CD4-positive, alpha-beta memory T cell (primary cell): ENCODE results near the gene SLC8A2. TPM values are rescaled to one million over a fixed set of nuclear protein-coding genes. Genes with fewer than 3 reads are reported as not detected.
A peak's percentile ranks its signal among the peaks of the same experiment; 100 is the strongest.

Source experiments
- CTCF ChIA-PET: fragments of 350-600 bp; sonication (Branson Sonifier 250); formaldehyde crosslinking; loops from one replicate; lab custom pipeline; 2021; ENCODE audit warnings: inconsistent platforms; ENCODE audit not compliant: partially characterized antibody; lab: Charles Lee
- POLR2A ChIA-PET: fragments of 350-600 bp; sonication (Branson Sonifier 250); formaldehyde crosslinking; loops from one replicate; lab custom pipeline; 2021; ENCODE audit not compliant: partially characterized antibody; lab: Charles Lee
- DNase-seq, 5 donors: peaks; one replicate each; pipeline versions ENCODE4 v3.0.0 to v3.0.0-alpha.2; 2020 to 2022; ENCODE audit warnings: mixed read lengths in 1 of 5
- H3K27ac ChIP-seq: one replicate; pipeline ENCODE4 v1.7.0; 2013; ENCODE audit warnings: low read depth, low read length
- H3K27me3 ChIP-seq: 2 replicates; pipeline ENCODE4 v1.7.0; 2013; ENCODE audit warnings: mild to moderate bottlenecking, low read length, moderate library complexity; ENCODE audit not compliant: insufficient read depth
- H3K36me3 ChIP-seq: 2 replicates; pipeline ENCODE4 v1.7.0; 2013; ENCODE audit warnings: mild to moderate bottlenecking, low read length, moderate library complexity; ENCODE audit not compliant: insufficient read depth
- H3K4me1 ChIP-seq: 2 replicates; pipeline ENCODE4 v1.7.0; 2013; ENCODE audit warnings: mild to moderate bottlenecking, low read length, moderate library complexity; ENCODE audit not compliant: insufficient read depth
- H3K4me3 ChIP-seq, 2 donors: one replicate each; pipeline ENCODE4 v1.7.0; 2013; ENCODE audit warnings: low read length in 2 of 2, mild to moderate bottlenecking in 1 of 2
- H3K9me3 ChIP-seq, 2 donors: one replicate each; pipeline ENCODE4 v1.7.0; 2013; ENCODE audit warnings: low read length in 2 of 2, control low read depth in 1 of 2; ENCODE audit not compliant: control insufficient read depth in 1 of 2
- H3K27ac Mint-ChIP-seq, 7 donors: one replicate each; pipeline ENCODE4 v1.8.0; 2020 to 2021; ENCODE audit warnings: mixed read lengths in 7 of 7, mild to moderate bottlenecking in 6 of 7, inconsistent platforms in 3 of 7, moderate library complexity in 3 of 7
- H3K27me3 Mint-ChIP-seq, 2 donors: one replicate each; pipeline ENCODE4 v1.8.0; 2020 to 2021; ENCODE audit warnings: mixed read lengths in 2 of 2
- H3K36me3 Mint-ChIP-seq, 2 donors: one replicate each; pipeline ENCODE4 v1.8.0; 2020 to 2021; ENCODE audit warnings: mixed read lengths in 2 of 2, inconsistent platforms in 1 of 2, mild to moderate bottlenecking in 1 of 2
- H3K4me1 Mint-ChIP-seq, 4 donors: one replicate each; pipeline ENCODE4 v1.8.0; 2020 to 2021; ENCODE audit warnings: mixed read lengths in 4 of 4, mild to moderate bottlenecking in 1 of 4
- H3K4me3 Mint-ChIP-seq, 8 donors: one replicate each; pipeline ENCODE4 v1.8.0; 2020 to 2021; ENCODE audit warnings: mixed read lengths in 8 of 8, mild to moderate bottlenecking in 7 of 8, moderate library complexity in 6 of 8, inconsistent platforms in 3 of 8
- H3K9me3 Mint-ChIP-seq, 8 donors: one replicate each; pipeline ENCODE4 v1.8.0; 2020 to 2021; ENCODE audit warnings: mixed read lengths in 8 of 8, mild to moderate bottlenecking in 5 of 8, inconsistent platforms in 3 of 8, moderate library complexity in 1 of 8
- intact Hi-C: fragments of 100-400 bp; cut with micrococcal nuclease; formaldehyde crosslinking; loops from one replicate; pipeline ENCODE4 v1.15.1; 2023
- polyA plus RNA-seq, 2 donors: library from polyadenylated mRNA; unstranded; fragments of 300-500 nt; fragmentation: Illumina TruSeq; gene quantifications; one replicate each; pipeline ENCODE4 v1.2.3, GENCODE V29; 2021
- total RNA-seq, 2 experiments: library from RNA; stranded (reverse); gene quantifications; one replicate each; pipeline ENCODE4 v1.2.3, GENCODE V29; 2021

The SLC8A2 gene
- total and polyA plus RNA-seq, 4 experiments from 2014 or later: not detected

DNA sequence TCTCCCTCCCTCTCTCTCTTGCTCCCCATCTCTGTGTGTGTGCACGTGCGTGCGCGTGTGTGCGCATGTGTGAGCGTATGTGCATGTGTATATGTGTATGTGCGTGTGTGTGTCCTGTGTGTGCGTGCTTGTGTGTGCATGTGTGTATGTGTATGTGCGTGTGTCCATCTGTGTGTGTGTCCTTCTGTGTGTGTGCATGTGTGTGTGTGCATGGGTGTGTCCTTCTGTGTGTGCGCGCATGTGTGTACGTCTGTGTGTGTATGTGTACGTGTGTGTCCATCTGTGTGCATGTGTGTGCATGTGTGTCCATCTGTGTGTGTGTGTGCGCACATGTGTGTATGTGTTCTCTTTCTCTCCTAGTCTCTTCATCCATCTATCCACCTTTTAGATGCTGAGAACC lies 12.2 kb downstream of the SLC8A2 start:
- H3K4me3 Mint-ChIP-seq: no peak overlapping the region
- Histone ChIP-seq H3K36me3 (no peaks in the 10 kb centered on the region), H3K4me1 (no peaks in the 10 kb centered on the region), H3K9me3 (no peaks in the 10 kb centered on the region), H3K27me3 (peaks cover 17% of the 10 kb centered on the region), H3K4me3 (no peak overlapping the region), H3K27ac (no peak overlapping the region)
- no peak overlapping the region for H3K27ac Mint-ChIP-seq
- H3K4me1 Mint-ChIP-seq: peaks cover 0 to 6% (median 0%) of the 10 kb centered on the region in 4 donors
- POLR2A ChIA-PET: no interaction called here
- no peaks in the 10 kb centered on the region for H3K36me3 Mint-ChIP-seq
- peaks cover 22 to 33% of the 10 kb centered on the region in 2 donors for H3K27me3 Mint-ChIP-seq
- CTCF ChIA-PET: no interaction called here
- intact Hi-C loops: no loop called here
- H3K9me3 Mint-ChIP-seq: peaks cover 3 to 13% (median 5%) of the 10 kb centered on the region in 8 donors
- no peak for DNase-seq

DNA sequence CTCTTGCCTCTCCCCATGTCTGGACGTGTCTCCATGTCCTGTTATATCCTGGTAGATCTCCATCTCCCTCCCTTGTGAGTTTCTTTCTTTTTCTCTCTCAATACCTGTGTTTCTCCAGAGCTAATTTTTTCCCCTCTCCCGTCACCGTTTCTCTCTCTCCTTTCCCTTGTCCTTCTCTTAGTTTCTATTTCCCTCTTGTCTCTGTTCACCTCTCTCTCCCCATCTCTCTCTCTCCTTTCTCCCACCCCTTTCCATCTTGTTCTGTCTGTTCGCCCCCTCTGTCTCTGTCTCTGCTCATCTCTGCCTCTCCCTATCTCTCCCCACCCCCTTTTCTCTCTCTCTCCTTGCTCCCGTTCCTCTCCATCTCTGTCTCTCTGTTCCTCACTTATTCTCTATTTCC lies 13.0 kb downstream of the SLC8A2 start:
- Histone ChIP-seq H3K27ac (no peak overlapping the region), H3K4me3 (no peak overlapping the region), H3K4me1 (no peaks in the 10 kb centered on the region), H3K27me3 (peaks cover 17% of the 10 kb centered on the region), H3K36me3 (no peaks in the 10 kb centered on the region), H3K9me3 (no peaks in the 10 kb centered on the region)
- H3K27ac Mint-ChIP-seq: no peak overlapping the region
- peaks cover 0 to 6% (median 0%) of the 10 kb centered on the region in 4 donors for H3K4me1 Mint-ChIP-seq
- DNase-seq: no peak
- ChIA-PET POLR2A (no interaction called here), CTCF (no interaction called here)
- no peak overlapping the region for H3K4me3 Mint-ChIP-seq
- no peaks in the 10 kb centered on the region for H3K36me3 Mint-ChIP-seq
- peaks cover 3 to 13% (median 5%) of the 10 kb centered on the region in 8 donors for H3K9me3 Mint-ChIP-seq
- H3K27me3 Mint-ChIP-seq: peaks cover 21 to 37% of the 10 kb centered on the region in 2 donors
- intact Hi-C loops: no loop called here

DNA sequence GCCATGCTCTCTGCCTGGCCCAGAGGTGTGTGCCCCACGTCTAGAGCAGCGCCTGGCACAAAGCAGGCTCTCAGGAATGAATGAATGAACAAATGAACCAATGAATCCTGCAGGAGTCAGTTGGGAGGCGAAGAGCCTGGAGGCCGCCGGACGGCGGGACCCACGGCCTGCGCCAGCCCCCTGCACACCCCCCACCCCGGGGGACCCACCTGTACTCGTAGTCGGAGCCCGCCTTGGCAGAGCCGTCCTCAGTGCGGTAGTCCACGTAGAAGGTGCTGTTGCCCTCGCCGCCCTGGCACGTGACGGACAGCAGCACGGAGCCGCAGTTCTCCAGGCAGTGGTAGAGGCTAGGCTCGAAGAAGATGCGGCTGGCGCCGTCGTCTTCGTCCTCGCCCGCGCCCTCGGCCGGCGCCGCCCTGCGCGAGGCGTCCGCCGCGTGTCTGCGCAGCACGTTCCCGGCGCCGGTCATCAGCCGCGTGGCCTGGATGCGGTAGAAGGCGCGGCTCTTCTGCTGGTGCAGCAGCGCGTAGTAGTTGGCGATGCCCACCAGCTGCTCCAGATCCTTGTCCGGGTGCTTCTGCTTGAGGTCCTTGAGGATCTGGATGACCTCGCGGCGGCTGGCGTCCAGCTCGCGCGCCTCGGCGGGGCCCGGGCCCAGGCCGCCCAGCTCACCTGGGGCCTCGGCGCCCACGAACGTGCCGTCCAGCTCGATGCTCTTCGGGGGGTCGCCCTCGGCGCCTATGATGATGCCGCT lies 14.8 kb downstream of the SLC8A2 start:
- no peak overlapping the region for H3K27ac Mint-ChIP-seq
- ChIA-PET CTCF (no interaction called here), POLR2A (no interaction called here)
- H3K4me3 Mint-ChIP-seq: peak overlapping the region in 1 of 8 donors; percentile 21
- no peaks in the 10 kb centered on the region for H3K4me1 ChIP-seq
- intact Hi-C loops: no loop called here
- peaks cover 0 to 6% (median 0%) of the 10 kb centered on the region in 4 donors for H3K4me1 Mint-ChIP-seq
- peaks cover 19 to 33% of the 10 kb centered on the region in 2 donors for H3K27me3 Mint-ChIP-seq
- H3K27ac ChIP-seq: no peak overlapping the region
- no peaks in the 10 kb centered on the region for H3K9me3 ChIP-seq
- H3K9me3 Mint-ChIP-seq: peaks cover 3 to 13% (median 5%) of the 10 kb centered on the region in 8 donors
- H3K36me3 Mint-ChIP-seq: no peaks in the 10 kb centered on the region
- no peak overlapping the region for H3K4me3 ChIP-seq
- peaks cover 17% of the 10 kb centered on the region for H3K27me3 ChIP-seq
- no peaks in the 10 kb centered on the region for H3K36me3 ChIP-seq
- no peak for DNase-seq

DNA sequence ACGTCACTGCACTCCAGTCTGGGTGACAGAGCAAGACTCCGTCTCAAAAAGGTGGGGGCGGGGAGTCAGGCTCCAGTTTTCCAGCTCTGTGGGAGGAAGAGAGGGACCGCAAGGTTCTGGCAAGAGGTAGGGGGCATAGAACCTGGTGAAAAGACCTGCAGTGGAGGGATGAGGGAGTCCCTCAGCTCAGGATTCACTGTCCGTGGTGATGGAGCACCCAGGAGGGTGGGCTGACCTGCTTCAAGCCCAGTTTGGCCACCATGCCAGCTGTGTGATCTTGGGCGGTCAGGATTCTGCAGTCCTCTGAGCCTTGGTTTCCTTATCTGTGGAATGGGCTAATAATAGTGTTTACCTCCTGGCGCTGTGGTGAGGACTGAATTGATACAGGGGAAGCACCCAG lies 21.2 kb downstream of the SLC8A2 start:
- intact Hi-C loops: no loop called here
- no peaks in the 10 kb centered on the region for H3K36me3 ChIP-seq
- no peak overlapping the region for H3K4me3 ChIP-seq
- H3K27ac ChIP-seq: no peak overlapping the region
- H3K9me3 Mint-ChIP-seq: peaks cover under 1 to 7% (median 3%) of the 10 kb centered on the region in 8 donors
- no peaks in the 10 kb centered on the region for H3K36me3 Mint-ChIP-seq
- H3K9me3 ChIP-seq: no peaks in the 10 kb centered on the region
- H3K4me1 ChIP-seq: peaks cover 26% of the 10 kb centered on the region
- no peak overlapping the region for H3K27ac Mint-ChIP-seq
- H3K4me3 Mint-ChIP-seq: no peak overlapping the region
- CTCF ChIA-PET: interaction anchor here (1.2 to 1.4 kb wide), 2 partner anchors 14 to 254 kb away, joined by 3 to 5 read pairs; no protein-coding TSS in a partner anchor
- peaks cover 9% of the 10 kb centered on the region for H3K27me3 ChIP-seq
- POLR2A ChIA-PET: interaction anchor here (1.1 kb wide), 1 partner anchor 65 kb away, joined by 3 read pairs; the partner anchor contains the start of gene NAPA
- H3K27me3 Mint-ChIP-seq: peaks cover 15 to 57% of the 10 kb centered on the region in 2 donors
- H3K4me1 Mint-ChIP-seq: peaks cover 16 to 39% (median 21%) of the 10 kb centered on the region in 4 donors
- DNase-seq: no peak

DNA sequence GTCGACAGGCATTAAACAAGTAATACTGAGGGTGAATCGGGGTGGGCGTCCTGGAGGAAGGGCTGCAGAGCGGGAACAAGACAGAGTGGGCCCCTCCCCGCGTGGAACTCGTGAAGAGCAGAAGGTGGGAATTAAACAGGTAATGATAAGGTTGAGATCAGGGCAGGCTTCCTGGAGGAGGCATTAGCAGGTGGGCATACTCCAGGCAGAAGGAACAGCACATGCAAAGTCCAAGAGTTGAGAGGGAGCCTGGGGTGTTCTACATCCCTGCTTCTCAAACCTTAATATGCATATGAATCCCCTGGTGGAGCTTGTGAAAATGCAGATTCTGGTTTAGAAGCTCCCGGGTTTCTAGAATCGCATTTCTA lies 23.3 kb downstream of the SLC8A2 start:
- no peak for DNase-seq
- no peaks in the 10 kb centered on the region for H3K36me3 Mint-ChIP-seq
- intact Hi-C loops: no loop called here
- Histone ChIP-seq H3K4me1 (peaks cover 46% of the 10 kb centered on the region), H3K36me3 (no peaks in the 10 kb centered on the region), H3K9me3 (no peaks in the 10 kb centered on the region), H3K27me3 (peaks cover 18% of the 10 kb centered on the region), H3K27ac (no peak overlapping the region), H3K4me3 (no peak overlapping the region)
- peaks cover 0 to 6% (median 0%) of the 10 kb centered on the region in 8 donors for H3K9me3 Mint-ChIP-seq
- POLR2A ChIA-PET: interaction anchor here (0.9 kb wide), 1 partner anchor 36 kb away, joined by 3 read pairs; the partner anchor contains the start of gene KPTN
- H3K27me3 Mint-ChIP-seq: peaks cover 22 to 64% of the 10 kb centered on the region in 2 donors
- CTCF ChIA-PET: interaction anchor here (1.0 to 1.2 kb wide), 2 partner anchors 13 to 20 kb away, joined by 3 to 4 read pairs; no protein-coding TSS in a partner anchor
- H3K27ac Mint-ChIP-seq: peak overlapping the region in 3 of 7 donors; percentile 30 to 62 (median 37)
- H3K4me3 Mint-ChIP-seq: peak overlapping the region in 3 of 8 donors; percentile 10 to 67 (median 20)
- H3K4me1 Mint-ChIP-seq: peaks cover 31 to 61% (median 39%) of the 10 kb centered on the region in 4 donors

DNA sequence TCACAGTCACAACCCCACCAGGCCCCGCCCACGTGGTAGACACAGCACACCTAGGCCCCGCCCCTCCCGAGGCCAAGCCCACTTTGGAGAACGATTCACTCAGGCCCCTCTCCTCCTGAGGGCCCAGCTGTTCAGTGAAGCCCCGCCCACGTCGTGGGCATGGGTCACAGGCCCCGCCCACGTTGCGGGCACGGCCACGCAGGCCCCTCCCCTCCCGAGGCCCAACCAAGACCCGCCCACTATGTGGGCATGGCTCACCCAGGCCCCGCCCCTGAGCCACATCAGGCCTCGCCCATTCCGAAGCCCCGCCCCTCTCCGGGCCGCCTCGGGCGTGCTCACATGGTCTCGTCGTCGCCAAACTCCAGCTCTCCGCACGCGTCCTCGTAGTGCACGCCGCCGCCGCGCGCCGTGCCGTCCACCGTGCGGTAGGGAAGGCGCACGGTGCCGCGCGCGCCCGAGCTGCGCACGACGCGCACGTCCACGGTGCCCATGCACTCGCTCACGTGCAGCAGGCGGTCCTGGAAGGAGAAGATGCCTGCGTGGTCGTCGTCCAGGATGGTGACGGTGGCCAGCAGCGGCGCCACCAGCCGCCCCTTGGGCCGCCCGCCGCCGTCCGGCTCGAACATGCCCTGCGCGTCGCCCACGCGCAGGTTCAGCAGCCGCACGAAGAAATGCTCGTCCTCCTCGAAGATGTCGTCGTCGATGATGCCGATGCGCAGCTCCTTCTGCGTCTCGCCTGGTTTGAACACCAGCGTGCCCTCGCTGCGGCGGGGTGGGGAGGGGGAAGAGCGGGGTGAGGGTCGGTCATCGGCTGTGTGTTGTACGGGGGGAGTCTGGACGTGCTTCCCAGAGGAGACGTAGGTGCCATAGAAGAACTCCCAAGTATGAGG lies 24.0 kb downstream of the SLC8A2 start:
- peaks cover 49% of the 10 kb centered on the region for H3K4me1 ChIP-seq
- no peaks in the 10 kb centered on the region for H3K9me3 ChIP-seq
- intact Hi-C loops: no loop called here
- no peak overlapping the region for H3K4me3 ChIP-seq
- peaks cover 0 to 7% (median 0%) of the 10 kb centered on the region in 8 donors for H3K9me3 Mint-ChIP-seq
- no peak overlapping the region for H3K27ac ChIP-seq
- H3K4me1 Mint-ChIP-seq: peaks cover 36 to 67% (median 43%) of the 10 kb centered on the region in 4 donors
- peaks cover 28 to 68% of the 10 kb centered on the region in 2 donors for H3K27me3 Mint-ChIP-seq
- CTCF ChIA-PET: interaction anchor here (1.2 kb wide), 1 partner anchor 20 kb away, joined by 4 read pairs; no protein-coding TSS in a partner anchor
- no peaks in the 10 kb centered on the region for H3K36me3 ChIP-seq
- peak overlapping the region in 7 of 8 donors; percentile 6 to 90 (median 56) for H3K4me3 Mint-ChIP-seq
- POLR2A ChIA-PET: interaction anchor here (0.9 kb wide), 1 partner anchor 36 kb away, joined by 3 read pairs; the partner anchor contains the start of gene KPTN
- peak; percentile 50 to 64 (median 52) for DNase-seq
- H3K27ac Mint-ChIP-seq: peak overlapping the region in 3 of 7 donors; percentile 44 to 74 (median 62)
- H3K27me3 ChIP-seq: peaks cover 25% of the 10 kb centered on the region
- no peaks in the 10 kb centered on the region for H3K36me3 Mint-ChIP-seq
